SKM-1 (cell line): ENCODE results near the gene MFF.
A peak's percentile ranks its signal among the peaks of the same experiment; 100 is the strongest.

ENCODE experiments used
- DNase-seq: peaks from one replicate; lab custom pipeline; 2025; ENCODE audit not compliant: unreplicated experiment; lab: John Stamatoyannopoulos, UW

The MFF gene

GRCh38 chr2:227324995-227325838 lies at the start of gene MFF:
TSS of gene MFF (plus strand) at chr2:227325251. CDS start at chr2:227330666, 5,415 bp downstream.
- DNase-seq: peak; percentile 84

- DNase-seq: no peak
These were observed 44.2 kb upstream of the MFF start for GRCh38 chr2:227280895-227281294.

GRCh38 chr2:227285741-227286236 lies 39.3 kb upstream of the MFF start:
- DNase-seq: no peak

- DNase-seq: no peak
These were observed 37.3 kb upstream of the MFF start for GRCh38 chr2:227287771-227288170.

GRCh38 chr2:227292314-227292713 lies 32.7 kb upstream of the MFF start:
- no peak for DNase-seq

GRCh38 chr2:227293531-227293930 lies 31.5 kb upstream of the MFF start:
- no peak for DNase-seq

- DNase-seq: no peak
These were observed 29.2 kb upstream of the MFF start for GRCh38 chr2:227295806-227296205.

- DNase-seq: no peak
These were observed 28.2 kb upstream of the MFF start for GRCh38 chr2:227296671-227297405.

- no peak for DNase-seq
These were observed 23.5 kb upstream of the MFF start for GRCh38 chr2:227301523-227301922.

GRCh38 chr2:227308784-227309183 lies 16.3 kb upstream of the MFF start:
- no peak for DNase-seq

- DNase-seq: no peak
These were observed 14.3 kb upstream of the MFF start for GRCh38 chr2:227310756-227311110.

- no peak for DNase-seq
These were observed 13.1 kb upstream of the MFF start for GRCh38 chr2:227311861-227312506.

- no peak for DNase-seq
These were observed 12.5 kb upstream of the MFF start for GRCh38 chr2:227312579-227312978.

- DNase-seq: no peak
These were observed 11.7 kb upstream of the MFF start for GRCh38 chr2:227313310-227313709.

GRCh38 chr2:227317834-227318233 lies 7.2 kb upstream of the MFF start:
- DNase-seq: no peak

- no peak for DNase-seq
These were observed 4.6 kb upstream of the MFF start for GRCh38 chr2:227320305-227321094.

GRCh38 chr2:227322530-227323205 lies 2.4 kb upstream of the MFF start:
- no peak for DNase-seq

GRCh38 chr2:227323818-227324217 lies 1.2 kb upstream of the MFF start:
- DNase-seq: no peak

GRCh38 chr2:227324642-227324994 lies 433 bp upstream of the MFF start:
- DNase-seq: no peak

GRCh38 chr2:227325839-227326195 lies 766 bp downstream of the MFF start:
- DNase-seq: no peak

GRCh38 chr2:227326783-227327182 lies 1.7 kb downstream of the MFF start:
- DNase-seq: no peak
